ENCODE results near the gene ABCA10.
"Not testable (repeated sequence)": the region's sequence is repeated elsewhere in the genome, so short reads cannot be mapped to it uniquely, and the experiment has no call there.

The ABCA10 gene

GRCh38 chr17:69188796-69189195, 39.8 kb downstream of the ABCA10 start:
- Histone ChIP-seq H3K27me3 (ENCODE audit: insufficient read depth, low read length) (no peaks in the 10 kb centered on the region), H3K36me3 (ENCODE audit: insufficient read depth, low read length) (no peaks in the 10 kb centered on the region), H3K9ac (ENCODE audit: low read depth, low read length) (no peak overlapping the region), H3K4me1 (ENCODE audit: insufficient read depth, low read length) (no peaks in the 10 kb centered on the region), H3K27ac (ENCODE audit: low read depth, low read length) (no peak overlapping the region), H3K9me3 (ENCODE audit: insufficient read depth, low read depth, low read length) (no peaks in the 10 kb centered on the region), H3K4me3 (ENCODE audit: low read length) (no peak overlapping the region)
- no CpG with 5 or more reads among the region's 2 CpGs for WGBS

- H3K4me3 ChIP-seq (ENCODE audit: low read length): no peak overlapping the region
- no peaks in the 10 kb centered on the region for H3K36me3 ChIP-seq (ENCODE audit: insufficient read depth, low read length)
- no peaks in the 10 kb centered on the region for H3K4me1 ChIP-seq (ENCODE audit: insufficient read depth, low read length)
- no peaks in the 10 kb centered on the region for H3K27me3 ChIP-seq (ENCODE audit: insufficient read depth, low read length)
- H3K9me3 ChIP-seq (ENCODE audit: insufficient read depth, low read depth, low read length): no peaks in the 10 kb centered on the region
- H3K27ac ChIP-seq (ENCODE audit: low read depth, low read length): no peak overlapping the region
- no peak overlapping the region for H3K9ac ChIP-seq (ENCODE audit: low read depth, low read length)
- WGBS: 83% methylated on average over 1 of the region's 1 CpG
Measured at GRCh38 chr17:69188064-69188463, 40.6 kb downstream of the ABCA10 start.

GRCh38 chr17:69187294-69187693, 41.3 kb downstream of the ABCA10 start:
- Histone ChIP-seq H3K27me3 (ENCODE audit: insufficient read depth, low read length) (no peaks in the 10 kb centered on the region), H3K9ac (ENCODE audit: low read depth, low read length) (no peak overlapping the region), H3K9me3 (ENCODE audit: insufficient read depth, low read depth, low read length) (no peaks in the 10 kb centered on the region), H3K36me3 (ENCODE audit: insufficient read depth, low read length) (no peaks in the 10 kb centered on the region), H3K27ac (ENCODE audit: low read depth, low read length) (no peak overlapping the region), H3K4me1 (ENCODE audit: insufficient read depth, low read length) (no peaks in the 10 kb centered on the region), H3K4me3 (ENCODE audit: low read length) (no peak overlapping the region)

- Histone ChIP-seq H3K27me3 (ENCODE audit: insufficient read depth, low read length) (no peaks in the 10 kb centered on the region), H3K9me3 (ENCODE audit: insufficient read depth, low read depth, low read length) (no peaks in the 10 kb centered on the region), H3K36me3 (ENCODE audit: insufficient read depth, low read length) (no peaks in the 10 kb centered on the region), H3K27ac (ENCODE audit: low read depth, low read length) (no peak overlapping the region), H3K4me3 (ENCODE audit: low read length) (no peak overlapping the region), H3K9ac (ENCODE audit: low read depth, low read length) (no peak overlapping the region), H3K4me1 (ENCODE audit: insufficient read depth, low read length) (no peaks in the 10 kb centered on the region)
- WGBS: 80% methylated on average over 3 of the region's 4 CpGs
Measured at GRCh38 chr17:69179227-69179952, 49.2 kb downstream of the ABCA10 start.

- no peak overlapping the region for H3K4me3 ChIP-seq (ENCODE audit: low read length)
- H3K4me1 ChIP-seq (ENCODE audit: insufficient read depth, low read length): no peaks in the 10 kb centered on the region
- H3K9ac ChIP-seq (ENCODE audit: low read depth, low read length): no peak overlapping the region
- H3K9me3 ChIP-seq (ENCODE audit: insufficient read depth, low read depth, low read length): no peaks in the 10 kb centered on the region
- H3K36me3 ChIP-seq (ENCODE audit: insufficient read depth, low read length): no peaks in the 10 kb centered on the region
- WGBS: no CpG with 5 or more reads among the region's 1 CpG
- H3K27me3 ChIP-seq (ENCODE audit: insufficient read depth, low read length): no peaks in the 10 kb centered on the region
- no peak overlapping the region for H3K27ac ChIP-seq (ENCODE audit: low read depth, low read length)
Measured at GRCh38 chr17:69176457-69176795, 52.2 kb downstream of the ABCA10 start.

- no peaks in the 10 kb centered on the region for H3K36me3 ChIP-seq (ENCODE audit: insufficient read depth, low read length)
- H3K27me3 ChIP-seq (ENCODE audit: insufficient read depth, low read length): no peaks in the 10 kb centered on the region
- no peak overlapping the region for H3K9ac ChIP-seq (ENCODE audit: low read depth, low read length)
- WGBS: no CpG with 5 or more reads among the region's 4 CpGs
- no peaks in the 10 kb centered on the region for H3K4me1 ChIP-seq (ENCODE audit: insufficient read depth, low read length)
- H3K9me3 ChIP-seq (ENCODE audit: insufficient read depth, low read depth, low read length): no peaks in the 10 kb centered on the region
- H3K4me3 ChIP-seq (ENCODE audit: low read length): no peak overlapping the region
- H3K27ac ChIP-seq (ENCODE audit: low read depth, low read length): no peak overlapping the region
Measured at GRCh38 chr17:69175625-69176456, 52.8 kb downstream of the ABCA10 start.

GRCh38 chr17:69175262-69175624, 53.4 kb downstream of the ABCA10 start:
- no peaks in the 10 kb centered on the region for H3K27me3 ChIP-seq (ENCODE audit: insufficient read depth, low read length)
- 92% methylated on average over 4 of the region's 4 CpGs for WGBS

GRCh38 chr17:69173118-69173517, 55.5 kb downstream of the ABCA10 start:
- Histone ChIP-seq H3K4me3 (ENCODE audit: low read length) (no peak overlapping the region), H3K27ac (ENCODE audit: low read depth, low read length) (no peak overlapping the region), H3K4me1 (ENCODE audit: insufficient read depth, low read length) (no peaks in the 10 kb centered on the region), H3K9me3 (ENCODE audit: insufficient read depth, low read depth, low read length) (no peaks in the 10 kb centered on the region), H3K27me3 (ENCODE audit: insufficient read depth, low read length) (no peaks in the 10 kb centered on the region), H3K9ac (ENCODE audit: low read depth, low read length) (no peak overlapping the region), H3K36me3 (ENCODE audit: insufficient read depth, low read length) (no peaks in the 10 kb centered on the region)
- 70% methylated on average over 2 of the region's 2 CpGs for WGBS

More at GRCh38 chr17:69175262-69175624, 53.4 kb downstream of the ABCA10 start:
- H3K9ac ChIP-seq (ENCODE audit: low read depth, low read length): no peak overlapping the region
- H3K27ac ChIP-seq (ENCODE audit: low read depth, low read length): no peak overlapping the region
- no peaks in the 10 kb centered on the region for H3K36me3 ChIP-seq (ENCODE audit: insufficient read depth, low read length)
- H3K9me3 ChIP-seq (ENCODE audit: insufficient read depth, low read depth, low read length): no peaks in the 10 kb centered on the region
- no peaks in the 10 kb centered on the region for H3K4me1 ChIP-seq (ENCODE audit: insufficient read depth, low read length)
- H3K4me3 ChIP-seq (ENCODE audit: low read length): no peak overlapping the region

- no peak overlapping the region for H3K4me3 ChIP-seq (ENCODE audit: low read length)
- no peaks in the 10 kb centered on the region for H3K27me3 ChIP-seq (ENCODE audit: insufficient read depth, low read length)
- no peaks in the 10 kb centered on the region for H3K9me3 ChIP-seq (ENCODE audit: insufficient read depth, low read depth, low read length)
- H3K36me3 ChIP-seq (ENCODE audit: insufficient read depth, low read length): no peaks in the 10 kb centered on the region
- no peaks in the 10 kb centered on the region for H3K4me1 ChIP-seq (ENCODE audit: insufficient read depth, low read length)
- no peak overlapping the region for H3K9ac ChIP-seq (ENCODE audit: low read depth, low read length)
- H3K27ac ChIP-seq (ENCODE audit: low read depth, low read length): no peak overlapping the region
Measured at GRCh38 chr17:69170377-69170776, 58.2 kb downstream of the ABCA10 start.

GRCh38 chr17:69168642-69169041, 60.0 kb downstream of the ABCA10 start:
- H3K9ac ChIP-seq (ENCODE audit: low read depth, low read length); H3K36me3 ChIP-seq (ENCODE audit: insufficient read depth, low read length); H3K27ac ChIP-seq (ENCODE audit: low read depth, low read length); H3K4me3 ChIP-seq (ENCODE audit: low read length); H3K9me3 ChIP-seq (ENCODE audit: insufficient read depth, low read depth, low read length); H3K27me3 ChIP-seq (ENCODE audit: insufficient read depth, low read length); H3K4me1 ChIP-seq (ENCODE audit: insufficient read depth, low read length): not testable (repeated sequence)

- H3K9ac ChIP-seq (ENCODE audit: low read depth, low read length): no peak overlapping the region
- H3K27me3 ChIP-seq (ENCODE audit: insufficient read depth, low read length): no peaks in the 10 kb centered on the region
- 99% methylated on average over 2 of the region's 2 CpGs for WGBS
- H3K4me3 ChIP-seq (ENCODE audit: low read length): no peak overlapping the region
- H3K27ac ChIP-seq (ENCODE audit: low read depth, low read length): no peak overlapping the region
- no peaks in the 10 kb centered on the region for H3K36me3 ChIP-seq (ENCODE audit: insufficient read depth, low read length)
- H3K4me1 ChIP-seq (ENCODE audit: insufficient read depth, low read length): no peaks in the 10 kb centered on the region
- H3K9me3 ChIP-seq (ENCODE audit: insufficient read depth, low read depth, low read length): no peaks in the 10 kb centered on the region
Measured at GRCh38 chr17:69166957-69167356, 61.7 kb downstream of the ABCA10 start.

Measured in HUES64 (cell line).